Lung (tissue), 12 donors: ENCODE data around the gene BABAM1. TPM values are rescaled to one million over a fixed set of nuclear protein-coding genes. Genes with fewer than 3 reads are reported as not detected.

Source experiments
- ATAC-seq: fragments of 200-7000 bp; cut with Tn5 transposase; one replicate; pipeline ENCODE4 v1.9.1; 2020; ENCODE audit warnings: moderate number of reproducible peaks; ENCODE audit not compliant: insufficient read depth, low FRiP score
- DNase-seq, 3 donors: peaks; one replicate each; pipeline ENCODE4 v3.0.0-alpha.2; 2013 to 2017
- H3K27ac ChIP-seq, 2 donors: one replicate each; pipeline ENCODE4 v1.5.1; 2013; ENCODE audit warnings: mild to moderate bottlenecking in 2 of 2, moderate library complexity in 2 of 2, control low read depth in 1 of 2, inconsistent platforms in 1 of 2, low read depth in 1 of 2, low read length in 1 of 2
- H3K27me3 ChIP-seq, 3 donors: one replicate each; pipeline ENCODE4 v1.5.1; 2013; ENCODE audit warnings: low read length in 2 of 3; ENCODE audit not compliant: control insufficient read depth in 3 of 3, insufficient read depth in 3 of 3
- H3K36me3 ChIP-seq, 4 donors: one replicate each; pipeline ENCODE4 v1.5.1; 2013; ENCODE audit warnings: low read length in 4 of 4, mild to moderate bottlenecking in 1 of 4, moderate library complexity in 1 of 4; ENCODE audit not compliant: control insufficient read depth in 4 of 4, insufficient read depth in 4 of 4
- H3K4me1 ChIP-seq, 5 donors: one replicate each; pipeline ENCODE4 v1.5.1; 2013; ENCODE audit warnings: low read length in 5 of 5, mild to moderate bottlenecking in 2 of 5, moderate library complexity in 1 of 5; ENCODE audit not compliant: control insufficient read depth in 5 of 5, insufficient read depth in 5 of 5
- H3K4me3 ChIP-seq: one replicate; pipeline ENCODE4 v1.5.1; 2013; ENCODE audit warnings: mild to moderate bottlenecking, control low read depth, moderate library complexity
- H3K9ac ChIP-seq, 2 donors: one replicate each; pipeline ENCODE4 v1.5.1; 2013; ENCODE audit warnings: low read length in 2 of 2, control low read depth in 1 of 2; ENCODE audit not compliant: insufficient read depth in 1 of 2
- H3K9me3 ChIP-seq, 4 donors: one replicate each; pipeline ENCODE4 v1.5.1; 2013; ENCODE audit warnings: low read length in 3 of 4, mild to moderate bottlenecking in 1 of 4, moderate library complexity in 1 of 4; ENCODE audit not compliant: control insufficient read depth in 4 of 4, insufficient read depth in 3 of 4
- WGBS, 2 donors: extraction: QIAGEN DNeasy Blood & Tissue Kit; methylation state at CpG; one replicate each; pipeline ENCODE4 v1.1.7; 2013; 5-methylcytosine and 5-hydroxymethylcytosine counted together
- polyA plus RNA-seq, 2 donors: library from polyadenylated mRNA; stranded (reverse); fragments of 200-250 nt; gene quantifications; one replicate each; pipeline ENCODE4 v1.2.1, GENCODE V29; 2013
- total RNA-seq, 2 donors: library from RNA; depleted of rRNA in 1 of 2; stranded (reverse); fragments of >200 nt in 1 of 2; gene quantifications; one replicate each; pipeline ENCODE4 v1.2.1, GENCODE V29; 2014 to 2021
- TF ChIP-seq, protein P1 (sequence below): IDR thresholded peaks from 2 replicates; pipeline ENCODE4 v1.5.1; 2012; ENCODE audit warnings: mild to moderate bottlenecking; ENCODE audit errors: control extremely low read depth, extremely low read depth
- donor health status: control.
- donor health status: control.
- donor health status: Bipolar disorder and iron deficiency.
- donor health status: healthy.
- donor health status: DM: yes; HTN: yes; CAD: no.

BABAM1 gene
- total and polyA plus RNA-seq, 4 donors = 52.4 to 75.1 (median 63.4) TPM

DNA sequence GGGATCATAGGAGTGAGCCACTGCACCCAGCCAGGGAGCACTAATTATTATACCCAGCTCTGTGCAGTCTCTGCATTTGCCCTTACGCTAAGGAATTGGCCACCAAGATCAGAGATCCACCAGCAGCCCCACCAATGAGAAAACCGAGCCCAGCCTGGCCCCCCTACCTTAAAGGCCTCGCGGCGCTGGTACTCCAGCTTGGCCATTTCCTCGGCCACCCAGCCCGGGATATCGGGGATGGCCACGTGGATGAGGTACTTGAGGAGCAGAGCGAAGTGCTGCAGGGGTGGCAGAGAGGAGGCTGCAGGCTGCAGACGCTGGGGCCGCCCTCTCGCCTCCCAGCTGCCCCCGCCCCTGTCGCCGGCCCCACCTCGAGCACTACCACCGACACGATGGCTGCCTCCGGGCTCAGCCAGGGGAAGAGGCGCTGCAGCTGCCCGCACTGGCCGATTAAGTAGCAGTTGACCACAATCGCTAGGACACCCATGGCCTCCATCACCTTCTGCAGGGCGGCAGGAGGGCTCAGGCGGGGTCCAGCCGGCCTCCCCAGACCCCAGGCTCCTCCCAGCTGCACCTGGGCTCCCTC lies 59.9 kb downstream of the BABAM1 start:
- TF ChIP-seq, protein P1, sequence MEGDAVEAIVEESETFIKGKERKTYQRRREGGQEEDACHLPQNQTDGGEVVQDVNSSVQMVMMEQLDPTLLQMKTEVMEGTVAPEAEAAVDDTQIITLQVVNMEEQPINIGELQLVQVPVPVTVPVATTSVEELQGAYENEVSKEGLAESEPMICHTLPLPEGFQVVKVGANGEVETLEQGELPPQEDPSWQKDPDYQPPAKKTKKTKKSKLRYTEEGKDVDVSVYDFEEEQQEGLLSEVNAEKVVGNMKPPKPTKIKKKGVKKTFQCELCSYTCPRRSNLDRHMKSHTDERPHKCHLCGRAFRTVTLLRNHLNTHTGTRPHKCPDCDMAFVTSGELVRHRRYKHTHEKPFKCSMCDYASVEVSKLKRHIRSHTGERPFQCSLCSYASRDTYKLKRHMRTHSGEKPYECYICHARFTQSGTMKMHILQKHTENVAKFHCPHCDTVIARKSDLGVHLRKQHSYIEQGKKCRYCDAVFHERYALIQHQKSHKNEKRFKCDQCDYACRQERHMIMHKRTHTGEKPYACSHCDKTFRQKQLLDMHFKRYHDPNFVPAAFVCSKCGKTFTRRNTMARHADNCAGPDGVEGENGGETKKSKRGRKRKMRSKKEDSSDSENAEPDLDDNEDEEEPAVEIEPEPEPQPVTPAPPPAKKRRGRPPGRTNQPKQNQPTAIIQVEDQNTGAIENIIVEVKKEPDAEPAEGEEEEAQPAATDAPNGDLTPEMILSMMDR = no peak
- 92 to 95% methylated on average over 26 to 27 of the region's 27 CpGs for WGBS, 2 donors
- no peak for DNase-seq
- no peak for ATAC-seq
- H3K9me3 ChIP-seq = no peaks in the 10 kb centered on the region
- no peak overlapping the region for H3K27ac ChIP-seq
- H3K4me1 ChIP-seq = peaks cover 0 to 8% (median 6%) of the 10 kb centered on the region in 5 donors
- H3K4me3 ChIP-seq = no peak overlapping the region
- H3K9ac ChIP-seq = no peak overlapping the region
- peaks cover 0 to 9% (median 2%) of the 10 kb centered on the region in 3 donors for H3K27me3 ChIP-seq
- peaks cover 0 to 14% (median 1%) of the 10 kb centered on the region in 4 donors for H3K36me3 ChIP-seq

DNA sequence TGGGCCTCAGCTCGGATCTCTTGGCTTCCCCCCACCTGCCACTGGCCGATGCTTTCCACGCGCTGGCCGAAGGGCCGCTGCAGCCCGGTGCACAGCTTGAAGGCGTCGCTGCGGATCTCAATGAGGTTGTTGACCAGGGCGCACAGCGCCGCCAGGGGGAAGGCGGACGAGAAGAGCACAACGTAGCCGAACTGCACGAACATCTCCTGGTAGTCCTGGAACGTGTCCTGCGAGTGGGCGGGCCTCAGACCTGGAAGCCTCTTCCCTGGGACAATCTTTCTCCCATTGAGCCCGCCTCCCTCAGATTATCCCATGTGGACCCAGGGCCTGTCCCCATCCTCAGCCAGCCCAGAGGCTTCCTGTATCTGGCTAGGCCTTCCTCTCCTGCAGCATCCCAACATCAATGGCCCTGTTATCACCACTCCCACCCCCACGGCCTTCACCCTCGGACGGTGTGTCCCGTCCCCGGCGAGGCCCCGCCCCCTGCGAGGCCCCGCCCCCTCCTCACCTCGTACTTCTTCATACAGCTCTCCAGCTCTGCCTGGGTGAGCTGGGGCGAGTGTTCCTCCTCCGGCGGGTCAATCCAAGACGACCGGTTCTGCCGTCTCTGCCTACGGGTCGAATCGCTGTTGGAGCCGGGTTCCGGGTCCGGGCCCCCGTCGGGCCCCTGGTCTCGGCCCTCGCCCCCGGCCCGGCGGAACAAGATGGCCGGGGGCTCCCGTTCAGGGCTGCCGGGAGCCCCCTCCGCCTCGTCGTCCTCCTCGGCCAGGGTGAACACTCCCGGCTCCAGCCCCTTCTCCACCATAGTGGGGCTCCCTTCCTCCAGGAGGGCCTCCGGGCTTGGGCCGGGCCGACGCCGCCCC lies 60.6 kb downstream of the BABAM1 start:
- 34 to 40% methylated on average over 58 to 64 of the region's 64 CpGs for WGBS, 2 donors
- peak; percentile 75 for ATAC-seq
- peak; percentile 63 to 77 (median 72) for DNase-seq
- H3K4me1 ChIP-seq = peaks cover 0 to 8% (median 3%) of the 10 kb centered on the region in 5 donors
- peaks cover 0 to 14% (median 2%) of the 10 kb centered on the region in 4 donors for H3K36me3 ChIP-seq
- H3K4me3 ChIP-seq = peak overlapping the region; percentile 24
- no peaks in the 10 kb centered on the region for H3K9me3 ChIP-seq
- no peak overlapping the region for H3K27ac ChIP-seq
- H3K9ac ChIP-seq = no peak overlapping the region
- H3K27me3 ChIP-seq = peaks cover 0 to 9% (median 2%) of the 10 kb centered on the region in 3 donors
- TF ChIP-seq, protein P1 = no peak

Other genes starting within 250 kb of the BABAM1 start
- gene CPAMD8, start 240.6 kb upstream of the BABAM1 start, total RNA-seq = 100 to 1,000 TPM in 1 of 2 donors, 10 to 100 TPM in 1; 38.5 to 143 TPM
- gene CPAMD8, start 240.6 kb upstream of the BABAM1 start, polyA plus RNA-seq = 10 to 100 TPM in 1 of 2 donors, 1 to 10 TPM in 1; 9.6 to 24.3 TPM
- 1 to 10 TPM; 8.4 to 8.5 TPM for gene HAUS8, start 192.0 kb upstream of the BABAM1 start, total RNA-seq
- 10 to 100 TPM in 1 of 2 donors, 1 to 10 TPM in 1; 6.1 to 13.8 TPM for gene HAUS8, start 192.0 kb upstream of the BABAM1 start, polyA plus RNA-seq
- gene MYO9B, start 191.7 kb upstream of the BABAM1 start, total RNA-seq = 100 to 1,000 TPM in 1 of 2 donors, 10 to 100 TPM in 1; 44.3 to 121 TPM
- gene MYO9B, start 191.7 kb upstream of the BABAM1 start, polyA plus RNA-seq = 10 to 100 TPM; 95.2 to 99.2 TPM
- gene USE1, start 52.1 kb upstream of the BABAM1 start, total RNA-seq = 10 to 100 TPM; 22.0 to 33.5 TPM
- gene USE1, start 52.1 kb upstream of the BABAM1 start, polyA plus RNA-seq = 10 to 100 TPM; 36.2 to 60.1 TPM
- 10 to 100 TPM in 1 of 2 donors, 1 to 10 TPM in 1; 9.1 to 39.5 TPM for gene OCEL1, start 41.2 kb upstream of the BABAM1 start, total RNA-seq
- gene OCEL1, start 41.2 kb upstream of the BABAM1 start, polyA plus RNA-seq = 10 to 100 TPM; 19.4 to 31.1 TPM
- 10 to 100 TPM; 26.1 to 65.5 TPM for gene NR2F6, start 21.5 kb upstream of the BABAM1 start, total RNA-seq
- 10 to 100 TPM; 26.8 to 28.0 TPM for gene NR2F6, start 21.5 kb upstream of the BABAM1 start, polyA plus RNA-seq
- gene USHBP1, start 2.7 kb upstream of the BABAM1 start, total RNA-seq = 10 to 100 TPM; 11.8 to 12.3 TPM
- gene USHBP1, start 2.7 kb upstream of the BABAM1 start, polyA plus RNA-seq = 10 to 100 TPM in 1 of 2 donors, 1 to 10 TPM in 1; 6.2 to 11.4 TPM
- 1 to 10 TPM in 1 of 2 donors, under 1 TPM in 1; 0.95 to 1.6 TPM for gene ANKLE1, start 14.5 kb downstream of the BABAM1 start, total RNA-seq
- gene ANKLE1, start 14.5 kb downstream of the BABAM1 start, polyA plus RNA-seq = 1 to 10 TPM in 1 of 2 donors, under 1 TPM in 1; 0.43 to 1.1 TPM
- 10 to 100 TPM; 12.8 to 23.0 TPM for gene ABHD8, start 36.0 kb downstream of the BABAM1 start, total RNA-seq
- 10 to 100 TPM; 14.9 to 15.4 TPM for gene ABHD8, start 36.0 kb downstream of the BABAM1 start, polyA plus RNA-seq
- 10 to 100 TPM; 22.3 to 85.7 TPM for gene MRPL34, start 38.4 kb downstream of the BABAM1 start, total RNA-seq
- gene MRPL34, start 38.4 kb downstream of the BABAM1 start, polyA plus RNA-seq = 100 to 1,000 TPM; 101 to 137 TPM
- 10 to 100 TPM; 16.1 to 40.7 TPM for gene DDA1, start 42.1 kb downstream of the BABAM1 start, total RNA-seq
- gene DDA1, start 42.1 kb downstream of the BABAM1 start, polyA plus RNA-seq = 10 to 100 TPM; 60.2 to 66.5 TPM
- 10 to 100 TPM in 1 of 2 donors, 1 to 10 TPM in 1; 7.1 to 22.5 TPM for gene ANO8, start 67.4 kb downstream of the BABAM1 start, total RNA-seq
- gene ANO8, start 67.4 kb downstream of the BABAM1 start, polyA plus RNA-seq = 1 to 10 TPM; 7.1 to 8.8 TPM
- gene GTPBP3, start 70.1 kb downstream of the BABAM1 start, total RNA-seq = 10 to 100 TPM; 22.2 to 24.1 TPM
- gene GTPBP3, start 70.1 kb downstream of the BABAM1 start, polyA plus RNA-seq = 10 to 100 TPM; 13.3 to 14.2 TPM
- gene PLVAP, start 109.9 kb downstream of the BABAM1 start, total RNA-seq = 10 to 100 TPM in 1 of 2 donors, 1 to 10 TPM in 1; 6.4 to 29.1 TPM
- gene PLVAP, start 109.9 kb downstream of the BABAM1 start, polyA plus RNA-seq = 10 to 100 TPM; 22.6 to 55.0 TPM
- gene CCDC194, start 126.8 kb downstream of the BABAM1 start, total RNA-seq = under 1 TPM in 1 of 2 donors, not detected in 1; 0.74 TPM
- under 1 TPM; 0.13 to 0.37 TPM for gene CCDC194, start 126.8 kb downstream of the BABAM1 start, polyA plus RNA-seq
- gene BST2, start 138.2 kb downstream of the BABAM1 start, total RNA-seq = 10 to 100 TPM; 49.8 to 71.3 TPM
- 100 to 1,000 TPM in 1 of 2 donors, 10 to 100 TPM in 1; 48.2 to 179 TPM for gene BST2, start 138.2 kb downstream of the BABAM1 start, polyA plus RNA-seq
- 10 to 100 TPM; 28.5 to 66.9 TPM for gene MVB12A, start 152.6 kb downstream of the BABAM1 start, total RNA-seq
- gene MVB12A, start 152.6 kb downstream of the BABAM1 start, polyA plus RNA-seq = 10 to 100 TPM; 59.6 to 62.1 TPM
- under 1 TPM; 0.12 to 0.57 TPM for gene TMEM221, start 181.2 kb downstream of the BABAM1 start, total RNA-seq
- under 1 TPM; 0.06 to 0.08 TPM for gene TMEM221, start 181.2 kb downstream of the BABAM1 start, polyA plus RNA-seq
- not detected for gene NXNL1, start 193.5 kb downstream of the BABAM1 start, total RNA-seq
- not detected for gene NXNL1, start 193.5 kb downstream of the BABAM1 start, polyA plus RNA-seq
- 10 to 100 TPM; 25.4 to 26.9 TPM for gene SLC27A1, start 203.1 kb downstream of the BABAM1 start, total RNA-seq
- gene SLC27A1, start 203.1 kb downstream of the BABAM1 start, polyA plus RNA-seq = 10 to 100 TPM; 12.2 to 15.8 TPM
- 100 to 1,000 TPM in 1 of 2 donors, 10 to 100 TPM in 1; 63.2 to 109 TPM for gene PGLS, start 244.2 kb downstream of the BABAM1 start, total RNA-seq
- gene PGLS, start 244.2 kb downstream of the BABAM1 start, polyA plus RNA-seq = 100 to 1,000 TPM; 107 to 122 TPM